GM13977 (cell line): ENCODE results near the gene KCNH5.

Experiments
- DNase-seq: peaks from one replicate; pipeline ENCODE4 v3.0.0; 2012; ENCODE audit warnings: low spot score
- CTCF ChIP-seq: IDR thresholded peaks from 2 replicates; pipeline ENCODE4 v1.5.1; 2012; ENCODE audit warnings: mild to moderate bottlenecking, control low read depth; ENCODE audit not compliant: insufficient read depth; ENCODE audit errors: extremely low read depth, missing control alignments
- in situ Hi-C: fragments of 300-500 bp; cut with MboI; formaldehyde crosslinking; loops from one replicate; pipeline ENCODE4 v1.12.0; 2022; ENCODE audit warnings: low sequenced_read_pairs, low pct_unique_long_range_greater_than_20kb, mixed read lengths, inconsistent platforms; ENCODE audit not compliant: unreplicated experiment

KCNH5 gene

GRCh38 chr14:62745496-62745895 is 299.8 kb downstream of the KCNH5 start:
- in situ Hi-C loops: no loop called here
- no peak for TF ChIP-seq CTCF
- DNase-seq: no peak

GRCh38 chr14:62743560-62743959 is 301.7 kb downstream of the KCNH5 start:
- no peak for DNase-seq
- no peak for TF ChIP-seq CTCF
- in situ Hi-C loops: no loop called here

GRCh38 chr14:62743118-62743517 is 302.1 kb downstream of the KCNH5 start:
- no peak for TF ChIP-seq CTCF
- DNase-seq: no peak
- in situ Hi-C loops: no loop called here

- in situ Hi-C loops: no loop called here
- DNase-seq: no peak
- TF ChIP-seq CTCF: no peak
These were observed 305.6 kb downstream of the KCNH5 start for GRCh38 chr14:62739647-62740046.

GRCh38 chr14:62736048-62737043 is 308.9 kb downstream of the KCNH5 start:
- DNase-seq: no peak
- TF ChIP-seq CTCF: no peak
- in situ Hi-C loops: no loop called here

- in situ Hi-C loops: no loop called here
- TF ChIP-seq CTCF: no peak
These were observed 310.4 kb downstream of the KCNH5 start for GRCh38 chr14:62734831-62735230.

More at GRCh38 chr14:62734831-62735230, 310.4 kb downstream of the KCNH5 start:
- DNase-seq: no peak
